HCT116 (cell line): ENCODE data around the gene MRPS27. TPM values are rescaled to one million over a fixed set of nuclear protein-coding genes. Genes with fewer than 3 reads are reported as not detected.

Experiments
- ATAC-seq: fragments of 200-7000 bp; cut with Tn5 transposase; 2 replicates; pipeline ENCODE4 v1.9.1; 2020; ENCODE audit warnings: mild to moderate bottlenecking, moderate library complexity
- BruUV-seq: library from RNA; stranded (reverse); fragments of 400-500 nt; replicated peaks from 2 replicates; lab custom pipeline; 2021; lab: Mats Ljungman, UMichigan
- CTCF ChIA-PET: fragments of 300-600 bp; sonication (Branson Sonifier 250); formaldehyde crosslinking; loops from one replicate; lab custom pipeline; 2021; ENCODE audit warnings: antibody characterized with exemption; lab: Charles Lee
- POLR2A ChIA-PET: fragments of 300-600, 350-600 bp; sonication (Branson Sonifier 250); formaldehyde crosslinking; loops from one replicate; lab custom pipeline; 2021; ENCODE audit warnings: antibody characterized with exemption; lab: Charles Lee
- RAD21 ChIA-PET, 2 experiments: fragments of 300-600 bp; sonication (Branson Sonifier 250); formaldehyde crosslinking; loops; one replicate each; lab custom pipeline; 2023; ENCODE audit warnings: low total read pairs in 2 of 2; ENCODE audit not compliant: uncharacterized antibody in 2 of 2, unreplicated experiment in 2 of 2, low non-redundant PET in 1 of 2; lab: Charles Lee
- DNase-seq: peaks from one replicate; pipeline ENCODE4 v3.0.0-alpha.2; 2010; ENCODE audit warnings: low read depth, low spot score
- H2AFZ ChIP-seq: fragments of 200-600 bp; shearing (Covaris generic), sonication (generic); 2 replicates; pipeline ENCODE4 v1.6.1; 2017; ENCODE audit warnings: low read depth, mixed run types, mixed read lengths, antibody characterized with exemption, low read length; ENCODE audit not compliant: poor library complexity, severe bottlenecking
- H3K27ac ChIP-seq: 2 replicates; pipeline ENCODE4 v1.5.1; 2012; ENCODE audit warnings: low read depth, low read length
- H3K27me3 ChIP-seq: fragments of 200-600 bp; sonication (generic); 2 replicates; pipeline ENCODE4 v1.6.1; 2016; ENCODE audit warnings: mixed run types, low read length, mixed read lengths; ENCODE audit not compliant: insufficient read depth
- H3K36me3 ChIP-seq, 2 experiments: fragments of 200-500 bp in 1 of 2; fragments of 200-600 bp in 1 of 2; sonication (Bioruptor generic) in 1 of 2; sonication (generic) in 1 of 2; 2 replicates each; pipeline versions ENCODE4 v1.5.1 to v1.6.1; 2014 to 2016; ENCODE audit warnings: low read length in 2 of 2, inconsistent platforms in 1 of 2, mixed read lengths in 1 of 2, mixed run types in 1 of 2; ENCODE audit not compliant: insufficient read depth in 2 of 2, control insufficient read depth in 1 of 2
- H3K4me1 ChIP-seq, 2 experiments: fragments of 200-600 bp in 1 of 2; sonication (generic) in 1 of 2; 2 replicates each; pipeline versions ENCODE4 v1.5.1 to v1.6.1; 2012 to 2017; ENCODE audit warnings: low read length in 2 of 2, inconsistent platforms in 1 of 2, mild to moderate bottlenecking in 1 of 2, mixed read lengths in 1 of 2, mixed run types in 1 of 2, moderate library complexity in 1 of 2; ENCODE audit not compliant: insufficient read depth in 2 of 2, control insufficient read depth in 1 of 2
- H3K4me2 ChIP-seq: fragments of 200-600 bp; sonication (generic); 2 replicates; pipeline ENCODE4 v1.6.1; 2017; ENCODE audit warnings: mixed run types, low read length, mixed read lengths
- H3K4me3 ChIP-seq, 2 experiments: fragments of 200-600 bp in 1 of 2; sonication (generic) in 1 of 2; replicated peaks in 1 of 2; 2 replicates each; pipeline ENCODE4 v1.5.1; 2011 to 2016; ENCODE audit warnings: low read length in 2 of 2, control low read depth in 1 of 2, low read depth in 1 of 2, mild to moderate bottlenecking in 1 of 2, mixed read lengths in 1 of 2, mixed run types in 1 of 2
- H3K79me2 ChIP-seq: fragments of 200-600 bp; sonication (generic); 2 replicates; pipeline ENCODE4 v1.6.1; 2017; ENCODE audit warnings: mild to moderate bottlenecking, mixed run types, low read length, moderate library complexity, mixed read lengths; ENCODE audit not compliant: insufficient read depth
- H3K9ac ChIP-seq: fragments of 200-600 bp; sonication (generic); 2 replicates; pipeline ENCODE4 v1.6.1; 2016; ENCODE audit warnings: low read length, mixed read lengths
- H3K9me2 ChIP-seq: fragments of 200-600 bp; sonication (generic), shearing (Covaris generic); 2 replicates; pipeline ENCODE4 v1.6.1; 2017; ENCODE audit warnings: mixed run types, mild to moderate bottlenecking, moderate library complexity; ENCODE audit not compliant: insufficient read depth
- H3K9me3 ChIP-seq, 2 experiments: fragments of 200-500 bp in 1 of 2; fragments of 200-600 bp in 1 of 2; sonication (Bioruptor generic) in 1 of 2; sonication (generic) in 1 of 2; 2 replicates each; pipeline ENCODE4 v1.6.1; 2014 to 2017; ENCODE audit warnings: low read length in 2 of 2, mixed read lengths in 2 of 2, inconsistent platforms in 1 of 2, low read depth in 1 of 2, mild to moderate bottlenecking in 1 of 2, mixed run types in 1 of 2, moderate library complexity in 1 of 2; ENCODE audit not compliant: control insufficient read depth in 1 of 2, insufficient read depth in 1 of 2
- H4K20me1 ChIP-seq: fragments of 200-600 bp; sonication (generic), shearing (Covaris generic); 2 replicates; pipeline ENCODE4 v1.6.1; 2017; ENCODE audit warnings: mixed run types, mild to moderate bottlenecking, moderate library complexity; ENCODE audit not compliant: insufficient read depth
- CBX3 ChIP-seq: IDR thresholded peaks from 2 replicates; pipeline ENCODE4 v1.6.1; 2012; ENCODE audit warnings: low read depth
- CEBPB ChIP-seq: IDR thresholded peaks from 2 replicates; pipeline ENCODE4 v1.6.1; 2012; ENCODE audit warnings: low read depth
- EZH2 ChIP-seq: fragments of 200-600 bp; sonication (generic); IDR thresholded peaks from 2 replicates; pipeline ENCODE4 v1.6.1; 2017; ENCODE audit warnings: antibody characterized with exemption, mixed run types
- FOSL1 ChIP-seq: IDR thresholded peaks from 2 replicates; pipeline ENCODE4 v1.6.1; 2012; ENCODE audit warnings: low read depth
- JUND ChIP-seq: IDR thresholded peaks from 2 replicates; pipeline ENCODE4 v1.6.1; 2012
- SP1 ChIP-seq: IDR thresholded peaks from 2 replicates; pipeline ENCODE4 v1.6.1; 2012; ENCODE audit warnings: low read depth
- TCF7L2 ChIP-seq: IDR thresholded peaks from 2 replicates; pipeline ENCODE4 v1.7.0; 2011; ENCODE audit warnings: borderline replicate concordance, inconsistent platforms; ENCODE audit not compliant: insufficient read depth, insufficient read length; ENCODE audit errors: extremely low read depth
- ZNF274 ChIP-seq: fragments of 200-500 bp; sonication (Bioruptor generic); IDR thresholded peaks from 2 replicates; pipeline ENCODE4 v1.6.1; 2014; ENCODE audit warnings: mild to moderate bottlenecking, low read depth, low read length, inconsistent platforms
- intact Hi-C: fragments of 100-400 bp; cut with micrococcal nuclease; formaldehyde crosslinking; loops from 2 replicates; pipeline ENCODE4 v1.10.0; 2022
- total RNA-seq: library from RNA; stranded (reverse); gene quantifications from one replicate; pipeline ENCODE4 v1.2.1, GENCODE V29; 2021; ENCODE audit not compliant: unreplicated experiment
- TF ChIP-seq, protein P1 (sequence below): IDR thresholded peaks from 2 replicates; pipeline ENCODE4 v1.6.1; 2011; ENCODE audit warnings: mild to moderate bottlenecking, low read length, moderate library complexity; ENCODE audit not compliant: insufficient replicate concordance; ENCODE audit errors: extremely low read depth

The MRPS27 gene
- total RNA-seq, 1 experiment from 2014 or later: 113 TPM

DNA sequence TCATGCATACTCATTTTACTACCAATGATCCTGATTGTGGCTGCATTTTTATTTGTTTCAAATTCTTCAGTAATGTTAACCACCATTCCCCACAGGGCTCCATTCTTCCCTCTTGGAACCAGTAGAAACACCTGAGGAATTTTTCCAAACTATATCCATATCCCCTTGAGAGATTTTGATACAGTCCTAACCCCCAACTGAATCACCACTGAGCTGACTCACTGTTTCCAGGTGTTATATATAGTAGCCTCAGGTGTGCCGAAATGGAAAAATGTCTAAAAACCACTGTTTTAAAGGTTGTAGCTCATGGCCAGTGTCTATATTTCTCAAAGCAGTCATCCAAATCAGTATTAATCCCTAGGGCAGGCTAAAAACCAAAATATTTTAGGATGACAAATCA, 85.2 kb downstream of the MRPS27 start (continued):
- TF ChIP-seq, protein P1, sequence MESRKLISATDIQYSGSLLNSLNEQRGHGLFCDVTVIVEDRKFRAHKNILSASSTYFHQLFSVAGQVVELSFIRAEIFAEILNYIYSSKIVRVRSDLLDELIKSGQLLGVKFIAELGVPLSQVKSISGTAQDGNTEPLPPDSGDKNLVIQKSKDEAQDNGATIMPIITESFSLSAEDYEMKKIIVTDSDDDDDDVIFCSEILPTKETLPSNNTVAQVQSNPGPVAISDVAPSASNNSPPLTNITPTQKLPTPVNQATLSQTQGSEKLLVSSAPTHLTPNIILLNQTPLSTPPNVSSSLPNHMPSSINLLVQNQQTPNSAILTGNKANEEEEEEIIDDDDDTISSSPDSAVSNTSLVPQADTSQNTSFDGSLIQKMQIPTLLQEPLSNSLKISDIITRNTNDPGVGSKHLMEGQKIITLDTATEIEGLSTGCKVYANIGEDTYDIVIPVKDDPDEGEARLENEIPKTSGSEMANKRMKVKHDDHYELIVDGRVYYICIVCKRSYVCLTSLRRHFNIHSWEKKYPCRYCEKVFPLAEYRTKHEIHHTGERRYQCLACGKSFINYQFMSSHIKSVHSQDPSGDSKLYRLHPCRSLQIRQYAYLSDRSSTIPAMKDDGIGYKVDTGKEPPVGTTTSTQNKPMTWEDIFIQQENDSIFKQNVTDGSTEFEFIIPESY: no peak
- TF ChIP-seq, all 23 proteins: peak for 10

- H3K4me3 ChIP-seq: no peak overlapping the region
These were observed 85.8 kb downstream of the MRPS27 start for GRCh38 chr5:72234265-72234700.

More at GRCh38 chr5:72234265-72234700, 85.8 kb downstream of the MRPS27 start:
- H2AFZ ChIP-seq: no peak overlapping the region
- peaks cover 0 to 22% of the 10 kb centered on the region in 2 experiments; a peak in 2 of 4 replicates for H3K36me3 ChIP-seq
- TF ChIP-seq SP1 (peak; percentile 39), CBX3 (peak; percentile 43; the same call in 1 of the 2 replicates), FOSL1 (peak; percentile 47; the same call in 1 of the 2 replicates), EZH2 (no peak), TCF7L2 (no peak), ZNF274 (no peak), JUND (peak; percentile 43; the same call in 1 of the 2 replicates), CEBPB (peak; percentile 58; the same call in 1 of the 2 replicates)
- TF ChIP-seq, protein P1: no peak
- H3K9ac ChIP-seq: peak overlapping the region; percentile 1
- intact Hi-C loops: no loop called here
- peaks cover 38 to 40% of the 10 kb centered on the region in 2 experiments for H3K4me1 ChIP-seq
- peak overlapping the region; percentile 72; the same call in 1 of the 2 replicates for H3K27ac ChIP-seq
- no peaks in the 10 kb centered on the region for H3K9me2 ChIP-seq
- POLR2A ChIA-PET: interaction anchor here (1.8 kb wide), 1 partner anchor 14 kb away, joined by 5 read pairs; no protein-coding TSS in a partner anchor
- CTCF ChIA-PET: interaction anchor here (2.1 kb wide), 1 partner anchor 11 kb away, joined by 6 read pairs; no protein-coding TSS in a partner anchor
- H4K20me1 ChIP-seq: no peaks in the 10 kb centered on the region
- BruUV-seq: no TSS peak
- H3K9me3 ChIP-seq: no peaks in the 10 kb centered on the region
- ATAC-seq: peak; percentile 49; the same call in 1 of the 2 replicates
- H3K4me2 ChIP-seq: peak overlapping the region; percentile 57
- no peak for DNase-seq
- RAD21 ChIA-PET: interaction anchor here in 1 of 2 experiments (1.2 kb wide), 1 partner anchor 14 kb away, joined by 5 read pairs; no protein-coding TSS in a partner anchor
- peaks cover 17% of the 10 kb centered on the region; the same call in 1 of the 2 replicates for H3K79me2 ChIP-seq
- H3K27me3 ChIP-seq: no peaks in the 10 kb centered on the region
